Osteocyte (in vitro differentiated cells): ENCODE data around the gene C22orf23. TPM values are rescaled to one million over a fixed set of nuclear protein-coding genes. Genes with fewer than 3 reads are reported as not detected.

ENCODE experiments used
- DNase-seq: peaks from one replicate; pipeline ENCODE4 v3.0.0; 2021; ENCODE audit warnings: mixed read lengths; ENCODE audit not compliant: unreplicated experiment; ENCODE audit errors: extremely low spot score
- H3K27ac Mint-ChIP-seq: one replicate; pipeline ENCODE4 v1.8.0; 2021; ENCODE audit warnings: mild to moderate bottlenecking, mixed read lengths; ENCODE audit not compliant: unreplicated experiment
- H3K27me3 Mint-ChIP-seq: one replicate; pipeline ENCODE4 v1.8.0; 2021; ENCODE audit warnings: mixed read lengths; ENCODE audit not compliant: unreplicated experiment
- H3K36me3 Mint-ChIP-seq: one replicate; pipeline ENCODE4 v1.8.0; 2021; ENCODE audit warnings: mixed read lengths; ENCODE audit not compliant: unreplicated experiment
- H3K4me1 Mint-ChIP-seq: one replicate; pipeline ENCODE4 v1.8.0; 2021; ENCODE audit warnings: mixed read lengths; ENCODE audit not compliant: unreplicated experiment
- H3K4me3 Mint-ChIP-seq: one replicate; pipeline ENCODE4 v1.8.0; 2021; ENCODE audit warnings: mild to moderate bottlenecking, moderate library complexity, mixed read lengths; ENCODE audit not compliant: unreplicated experiment
- H3K9me3 Mint-ChIP-seq: one replicate; pipeline ENCODE4 v1.8.0; 2021; ENCODE audit warnings: mixed read lengths; ENCODE audit not compliant: unreplicated experiment
- total RNA-seq: library from RNA; stranded (reverse); gene quantifications from 2 replicates; pipeline ENCODE4 v1.2.1, GENCODE V29; 2021
- TF ChIP-seq, protein P1 (sequence below): fragments of 200-600 bp; sonication (generic); IDR thresholded peaks from 2 replicates; pipeline ENCODE4 v1.5.0; 2021; ENCODE audit warnings: antibody characterized with exemption, mild to moderate bottlenecking, moderate library complexity

C22orf23 gene
- total RNA-seq, 1 donor from 2014 or later, result not detected

DNA sequence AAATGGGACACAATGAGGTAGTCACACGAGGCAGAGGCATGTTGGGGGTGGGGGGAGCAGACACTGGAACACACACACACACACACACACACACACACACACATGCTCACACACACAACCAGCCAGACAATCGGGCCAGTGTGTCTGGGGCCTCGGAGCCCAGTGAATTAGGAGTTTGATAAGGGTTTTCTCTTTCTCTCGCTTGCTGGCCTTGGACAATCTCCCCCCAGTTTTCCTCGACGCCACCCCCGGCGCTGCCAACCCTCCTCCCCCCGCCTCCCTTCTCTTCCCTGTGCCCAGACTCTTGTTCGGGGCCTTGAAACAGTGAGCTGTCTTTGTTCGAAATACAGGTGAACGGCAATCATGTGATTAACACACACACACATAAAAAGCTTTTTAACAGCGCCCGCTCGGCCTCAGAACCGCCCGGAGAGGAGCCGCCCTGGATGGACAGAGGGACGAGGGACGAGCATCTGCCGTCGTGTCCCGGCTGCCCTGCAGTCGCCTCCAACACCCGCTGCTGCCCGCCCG, 32.4 kb upstream of the C22orf23 start:
- Mint-ChIP-seq H3K4me1 (no peaks in the 10 kb centered on the region), H3K27ac (no peak overlapping the region), H3K4me3 (no peak overlapping the region), H3K36me3 (no peaks in the 10 kb centered on the region), H3K9me3 (no peaks in the 10 kb centered on the region), H3K27me3 (no peaks in the 10 kb centered on the region)
- DNase-seq, result no peak
- TF ChIP-seq, protein P1, sequence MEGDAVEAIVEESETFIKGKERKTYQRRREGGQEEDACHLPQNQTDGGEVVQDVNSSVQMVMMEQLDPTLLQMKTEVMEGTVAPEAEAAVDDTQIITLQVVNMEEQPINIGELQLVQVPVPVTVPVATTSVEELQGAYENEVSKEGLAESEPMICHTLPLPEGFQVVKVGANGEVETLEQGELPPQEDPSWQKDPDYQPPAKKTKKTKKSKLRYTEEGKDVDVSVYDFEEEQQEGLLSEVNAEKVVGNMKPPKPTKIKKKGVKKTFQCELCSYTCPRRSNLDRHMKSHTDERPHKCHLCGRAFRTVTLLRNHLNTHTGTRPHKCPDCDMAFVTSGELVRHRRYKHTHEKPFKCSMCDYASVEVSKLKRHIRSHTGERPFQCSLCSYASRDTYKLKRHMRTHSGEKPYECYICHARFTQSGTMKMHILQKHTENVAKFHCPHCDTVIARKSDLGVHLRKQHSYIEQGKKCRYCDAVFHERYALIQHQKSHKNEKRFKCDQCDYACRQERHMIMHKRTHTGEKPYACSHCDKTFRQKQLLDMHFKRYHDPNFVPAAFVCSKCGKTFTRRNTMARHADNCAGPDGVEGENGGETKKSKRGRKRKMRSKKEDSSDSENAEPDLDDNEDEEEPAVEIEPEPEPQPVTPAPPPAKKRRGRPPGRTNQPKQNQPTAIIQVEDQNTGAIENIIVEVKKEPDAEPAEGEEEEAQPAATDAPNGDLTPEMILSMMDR, result no peak

DNA sequence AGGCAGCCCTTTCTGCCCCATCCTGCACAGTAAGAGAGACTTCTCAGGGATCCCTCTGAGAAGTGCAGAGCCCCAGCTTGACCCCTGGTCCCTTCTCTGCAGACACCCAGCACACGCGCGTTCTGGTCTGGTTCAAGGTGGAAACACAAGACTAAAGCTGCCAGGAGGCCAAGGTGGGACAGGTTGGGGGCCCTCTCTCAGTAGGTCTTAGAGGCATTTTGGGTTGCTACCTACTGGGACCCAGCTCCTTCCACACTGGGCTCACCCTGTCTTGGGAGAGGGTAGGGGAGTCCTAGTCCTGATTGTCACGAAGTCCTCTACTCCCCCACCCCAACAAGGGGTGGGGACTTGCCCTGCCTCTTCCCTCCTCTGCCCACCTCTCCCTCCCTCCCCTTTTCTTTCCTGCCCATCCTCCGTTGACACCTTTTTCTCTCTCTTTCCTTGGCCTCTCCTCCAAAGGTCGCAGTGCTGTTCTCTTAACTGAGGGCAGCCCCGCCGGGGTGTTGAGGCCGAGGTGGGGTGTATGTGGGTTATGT, 31.7 kb upstream of the C22orf23 start:
- Mint-ChIP-seq H3K9me3 (no peaks in the 10 kb centered on the region), H3K36me3 (no peaks in the 10 kb centered on the region), H3K4me1 (no peaks in the 10 kb centered on the region), H3K27ac (no peak overlapping the region), H3K4me3 (no peak overlapping the region), H3K27me3 (no peaks in the 10 kb centered on the region)
- DNase-seq, result no peak
- TF ChIP-seq, protein P1, result no peak

DNA sequence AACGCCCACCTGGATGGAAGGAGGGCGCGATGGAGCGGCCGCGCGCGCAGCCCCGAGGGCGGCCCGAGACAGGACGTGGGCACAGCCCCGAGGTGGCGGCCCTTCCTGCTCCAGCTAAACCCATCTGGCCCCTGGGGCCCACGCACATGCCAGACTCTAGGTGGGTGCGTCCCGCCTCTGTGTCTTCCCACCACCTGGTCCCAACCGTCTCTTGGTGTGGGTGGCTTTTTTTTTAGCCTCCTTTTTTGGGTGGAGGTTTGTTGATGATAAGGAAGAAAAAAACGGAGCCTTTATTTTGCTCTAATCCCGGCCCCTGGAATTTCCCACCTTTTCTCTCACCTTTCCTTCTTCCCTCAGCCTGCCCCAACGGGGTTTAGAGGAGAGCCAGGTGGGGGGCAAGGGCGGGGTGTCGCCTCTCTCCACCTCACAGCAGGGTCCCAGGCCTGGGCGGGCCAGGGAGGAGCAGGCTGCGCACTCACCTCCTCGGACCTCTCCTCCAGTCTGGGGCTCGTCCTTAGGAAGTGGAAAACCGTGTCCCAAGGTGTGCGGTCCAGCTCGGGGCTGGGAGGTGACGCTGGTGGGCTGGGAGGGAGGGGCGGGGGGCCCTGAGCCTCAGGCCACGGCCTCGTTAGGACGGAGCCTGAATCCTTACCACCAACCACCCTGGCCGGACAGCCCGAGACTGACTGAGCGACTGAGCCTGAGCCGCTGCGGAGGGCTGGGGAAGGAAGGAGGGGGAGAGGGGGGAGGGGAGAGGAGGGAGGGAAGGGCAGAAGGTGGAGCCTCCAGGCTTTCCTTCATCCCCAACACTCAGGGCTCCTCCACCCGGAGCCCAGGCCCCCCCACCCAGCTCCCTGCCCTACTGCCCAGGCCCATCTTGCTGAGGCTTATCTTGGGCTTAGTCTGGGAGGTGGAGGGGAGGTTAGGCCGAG, 30.7 kb upstream of the C22orf23 start, which contains the start of gene SOX10:
Gene SOX10 (minus strand): TSS at position 696 of the 932 bp plus-strand sequence. CDS start 771 bp downstream, outside the sequence.
- no peak for DNase-seq
- Mint-ChIP-seq H3K9me3 (no peaks in the 10 kb centered on the region), H3K4me3 (no peak within 1 kb of the TSS), H3K36me3 (no peaks in the 10 kb centered on the region), H3K27me3 (no peaks in the 10 kb centered on the region), H3K4me1 (no peaks in the 10 kb centered on the region), H3K27ac (no peak within 1 kb of the TSS)
- TF ChIP-seq, protein P1, result no peak

DNA sequence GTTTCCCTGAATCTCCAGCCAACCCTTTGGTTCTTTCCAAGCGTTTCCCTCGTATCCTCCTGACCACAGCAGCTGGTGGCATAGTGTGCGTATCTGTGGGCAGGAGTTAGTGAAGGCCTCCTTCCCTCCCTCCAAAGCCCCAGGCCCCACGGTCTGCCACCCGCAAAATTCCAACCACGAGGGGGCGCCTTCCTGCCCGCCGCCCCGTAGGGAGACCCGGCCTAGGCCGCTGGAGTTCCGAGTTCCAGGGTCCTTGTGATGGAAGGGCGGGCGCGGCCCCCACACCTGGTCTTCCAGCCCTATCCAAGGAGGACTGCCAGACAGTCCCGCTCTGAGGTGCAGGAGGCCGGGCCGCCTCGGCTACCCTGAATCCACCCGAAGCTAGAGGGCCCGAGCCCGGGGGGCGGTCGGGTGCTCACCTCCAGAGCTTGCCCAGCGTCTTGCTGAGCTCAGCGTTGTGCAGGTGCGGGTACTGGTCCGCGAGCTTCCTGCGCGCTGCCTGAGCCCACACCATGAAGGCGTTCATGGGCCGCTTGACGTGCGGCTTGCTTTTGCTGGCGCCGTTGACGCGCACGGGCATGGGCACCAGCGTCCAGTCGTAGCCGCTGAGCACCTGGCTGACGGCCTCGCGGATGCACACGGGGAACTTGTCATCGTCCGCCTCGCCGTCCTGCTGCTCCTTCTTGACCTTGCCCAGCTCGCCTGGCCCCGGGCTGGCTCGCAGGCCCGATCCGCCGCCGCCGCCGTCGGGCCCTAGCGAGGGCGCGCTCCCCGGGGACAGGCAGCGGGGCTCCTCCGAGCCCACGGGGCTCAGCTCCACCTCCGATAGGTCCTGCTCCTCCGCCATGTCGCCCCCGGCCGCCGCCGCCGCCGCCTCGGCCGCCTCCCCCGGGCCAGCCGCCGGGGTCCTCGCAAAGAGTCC, 29.8 kb upstream of the C22orf23 start:
- Mint-ChIP-seq H3K36me3 (peaks cover under 1% of the 10 kb centered on the region), H3K27ac (no peak overlapping the region), H3K9me3 (no peaks in the 10 kb centered on the region), H3K27me3 (no peaks in the 10 kb centered on the region), H3K4me1 (no peaks in the 10 kb centered on the region), H3K4me3 (no peak overlapping the region)
- TF ChIP-seq, protein P1, result peak; percentile 13
- DNase-seq, result no peak
